IMR-90 (cell line): ENCODE results near the gene HS2ST1. TPM values are rescaled to one million over a fixed set of nuclear protein-coding genes. Genes with fewer than 3 reads are reported as not detected.
A peak's percentile ranks its signal among the peaks of the same experiment; 100 is the strongest.

Source experiments
- ATAC-seq: fragments of 200-7000 bp; cut with Tn5 transposase; 2 replicates; pipeline ENCODE4 v1.9.1; 2020; ENCODE audit warnings: low read depth, mild to moderate bottlenecking, moderate library complexity
- BruUV-seq: library from RNA; stranded (reverse); fragments of 400-500 nt; replicated peaks from 2 replicates; lab custom pipeline; 2021; lab: Mats Ljungman, UMichigan
- CTCF ChIA-PET: fragments of 300-600 bp; formaldehyde crosslinking; extraction: SDS; loops from one replicate; lab custom pipeline; 2021; ENCODE audit warnings: antibody characterized with exemption; lab: Yijun Ruan, JAX
- POLR2A ChIA-PET: fragments of 300-600 bp; sonication (Branson Sonifier 250); formaldehyde crosslinking; loops from one replicate; lab custom pipeline; 2022; ENCODE audit warnings: antibody characterized with exemption; ENCODE audit not compliant: unreplicated experiment; lab: Charles Lee
- DNase-seq: peaks from one replicate; pipeline ENCODE4 v3.0.0; 2013
- H2AFZ ChIP-seq: replicated peaks from 2 replicates; pipeline ENCODE3; 2013; ENCODE audit warnings: low read length, mild to moderate bottlenecking; ENCODE audit not compliant: poor library complexity
- H2AK5ac ChIP-seq: 2 replicates; pipeline ENCODE4 v1.6.1; 2013; ENCODE audit warnings: low read depth, low read length, inconsistent platforms
- H2AK9ac ChIP-seq: replicated peaks from 2 replicates; pipeline ENCODE3; 2013; ENCODE audit warnings: mild to moderate bottlenecking, low read depth, low read length, moderate library complexity; ENCODE audit not compliant: poor library complexity
- H2BK120ac ChIP-seq: 2 replicates; pipeline ENCODE4 v1.6.1; 2013; ENCODE audit warnings: low read depth, low read length, inconsistent platforms
- H2BK15ac ChIP-seq: 3 replicates; pipeline ENCODE4 v1.6.1; 2013; ENCODE audit warnings: low read depth, low read length, inconsistent platforms
- H2BK20ac ChIP-seq: 2 replicates; pipeline ENCODE4 v1.6.1; 2013; ENCODE audit warnings: low read depth, mild to moderate bottlenecking, inconsistent platforms, low read length, moderate library complexity
- H2BK5ac ChIP-seq: 2 replicates; pipeline ENCODE4 v1.6.1; 2013; ENCODE audit warnings: mild to moderate bottlenecking, low read depth, low read length, inconsistent platforms; ENCODE audit not compliant: poor library complexity, severe bottlenecking
- H3K14ac ChIP-seq: replicated peaks from 2 replicates; pipeline ENCODE4 v1.6.1; 2013; ENCODE audit warnings: low read depth, low read length, inconsistent platforms
- H3K18ac ChIP-seq: 2 replicates; pipeline ENCODE4 v1.6.1; 2013; ENCODE audit warnings: low read depth, low read length, control low read depth
- H3K23ac ChIP-seq: 2 replicates; pipeline ENCODE4 v1.6.1; 2013; ENCODE audit warnings: low read depth, low read length, inconsistent platforms
- H3K27ac ChIP-seq: 2 replicates; pipeline ENCODE4 v1.5.1; 2013; ENCODE audit warnings: mild to moderate bottlenecking, control low read depth, low read length; ENCODE audit not compliant: insufficient read depth
- H3K27me3 ChIP-seq: 2 replicates; pipeline ENCODE4 v1.6.1; 2013; ENCODE audit warnings: low read length; ENCODE audit not compliant: control insufficient read depth, insufficient read depth
- H3K36me3 ChIP-seq: 2 replicates; pipeline ENCODE4 v1.6.1; 2013; ENCODE audit warnings: low read length, mixed read lengths; ENCODE audit not compliant: control insufficient read depth, insufficient read depth
- H3K4ac ChIP-seq: 2 replicates; pipeline ENCODE4 v1.6.1; 2013; ENCODE audit warnings: low read depth, low read length, inconsistent platforms
- H3K4me1 ChIP-seq: 2 replicates; pipeline ENCODE4 v1.6.1; 2013; ENCODE audit warnings: low read length, mixed read lengths; ENCODE audit not compliant: control insufficient read depth, insufficient read depth
- H3K4me2 ChIP-seq: 2 replicates; pipeline ENCODE4 v1.6.1; 2013; ENCODE audit warnings: low read depth, mild to moderate bottlenecking, control low read depth, low read length, moderate library complexity
- H3K4me3 ChIP-seq: 2 replicates; pipeline ENCODE4 v1.5.1; 2013; ENCODE audit warnings: low read depth, mild to moderate bottlenecking, control low read depth, low read length, moderate library complexity; ENCODE audit not compliant: insufficient read depth
- H3K56ac ChIP-seq: 2 replicates; pipeline ENCODE4 v1.6.1; 2013; ENCODE audit warnings: low read length, inconsistent platforms; ENCODE audit not compliant: insufficient read depth; ENCODE audit errors: extremely low read depth
- H3K79me1 ChIP-seq, 2 experiments: 2 replicates each; pipeline ENCODE4 v1.6.1; 2013; ENCODE audit warnings: low read length in 2 of 2, inconsistent platforms in 1 of 2, low read depth in 1 of 2
- H3K9ac ChIP-seq: 2 replicates; pipeline ENCODE4 v1.6.1; 2013; ENCODE audit warnings: low read depth, low read length, control low read depth
- H3K9me1 ChIP-seq: 2 replicates; pipeline ENCODE4 v1.6.1; 2013; ENCODE audit warnings: low read length, inconsistent platforms; ENCODE audit not compliant: insufficient read depth
- H3K9me3 ChIP-seq: 2 replicates; pipeline ENCODE4 v1.6.1; 2013; ENCODE audit warnings: low read length; ENCODE audit not compliant: control insufficient read depth, insufficient read depth
- H4K20me1 ChIP-seq: 2 replicates; pipeline ENCODE4 v1.6.1; 2013; ENCODE audit warnings: low read length, inconsistent platforms; ENCODE audit not compliant: insufficient read depth
- H4K5ac ChIP-seq: 2 replicates; pipeline ENCODE4 v1.6.1; 2013; ENCODE audit warnings: mild to moderate bottlenecking, low read depth, low read length, control low read depth
- H4K8ac ChIP-seq, 2 experiments: 2 replicates each; pipeline ENCODE4 v1.6.1; 2013; ENCODE audit warnings: low read depth in 2 of 2, low read length in 2 of 2, control low read depth in 1 of 2, inconsistent platforms in 1 of 2
- H4K91ac ChIP-seq: 2 replicates; pipeline ENCODE4 v1.6.1; 2013; ENCODE audit warnings: low read depth, low read length, inconsistent platforms; ENCODE audit not compliant: insufficient read depth
- BHLHE40 ChIP-seq: fragments of 150-350 bp; IDR thresholded peaks from 2 replicates; pipeline ENCODE4 v1.6.1; 2016; ENCODE audit warnings: mild to moderate bottlenecking, low read depth, low read length
- CTCF ChIP-seq: conservative IDR thresholded peaks from 2 replicates; pipeline ENCODE4 v1.5.1; 2012; ENCODE audit warnings: mild to moderate bottlenecking, low read depth, low read length, improper control_type of control experiment
- ELK1 ChIP-seq: fragments of 150-350 bp; IDR thresholded peaks from 2 replicates; pipeline ENCODE4 v1.6.1; 2016; ENCODE audit warnings: low read depth, mild to moderate bottlenecking, low read length, moderate library complexity, borderline replicate concordance
- MAFK ChIP-seq: IDR thresholded peaks from 2 replicates; pipeline ENCODE4 v1.6.1; 2012; ENCODE audit warnings: low read depth, low read length, improper control_type of control experiment
- MAZ ChIP-seq: IDR thresholded peaks from 2 replicates; pipeline ENCODE4 v1.6.1; 2012; ENCODE audit warnings: low read depth, mild to moderate bottlenecking, low read length, improper control_type of control experiment, moderate library complexity, borderline replicate concordance
- NFE2L2 ChIP-seq: fragments of 150-350 bp; IDR thresholded peaks from 2 replicates; pipeline ENCODE4 v1.6.1; 2016; ENCODE audit warnings: low read depth, mild to moderate bottlenecking, low read length
- POLR2A ChIP-seq: IDR thresholded peaks from 2 replicates; pipeline ENCODE4 v1.6.1; 2012; ENCODE audit warnings: mild to moderate bottlenecking, low read depth, low read length
- RCOR1 ChIP-seq: IDR thresholded peaks from 2 replicates; pipeline ENCODE4 v1.6.1; 2012; ENCODE audit warnings: mild to moderate bottlenecking, low read length, improper control_type of control experiment; ENCODE audit not compliant: insufficient replicate concordance
- SMC3 ChIP-seq: fragments of 150-350 bp; IDR thresholded peaks from 2 replicates; pipeline ENCODE4 v1.6.1; 2016; ENCODE audit warnings: low read depth, mild to moderate bottlenecking, antibody characterized with exemption, low read length, moderate library complexity
- USF2 ChIP-seq: fragments of 150-350 bp; IDR thresholded peaks from 2 replicates; pipeline ENCODE4 v1.6.1; 2017; ENCODE audit warnings: mild to moderate bottlenecking, antibody characterized with exemption, low read length, low read depth
- WGBS, 2 experiments: methylation state at CpG; one replicate each; pipeline versions ENCODE4 v1.1.5 to v1.1.7; 2013; ENCODE audit warnings: missing lambda C conversion rate in 2 of 2; ENCODE audit not compliant: insufficient read length in 1 of 2; ENCODE audit errors: extremely low coverage in 2 of 2; 5-methylcytosine and 5-hydroxymethylcytosine counted together
- dilution Hi-C: fragments of 300-500 bp; cut with HindIII; formaldehyde crosslinking; loops from one replicate; pipeline ENCODE4 v1.14.3; 2018; ENCODE audit warnings: low sequenced_read_pairs; ENCODE audit not compliant: unreplicated experiment
- in situ Hi-C: fragments of 300-500 bp; cut with MboI; formaldehyde crosslinking; loops from 3 replicates; pipeline ENCODE4 v1.14.3; 2019; ENCODE audit warnings: low sequenced_read_pairs, inconsistent platforms, mixed read lengths
- intact Hi-C: fragments of 100-400 bp; cut with micrococcal nuclease; formaldehyde crosslinking; loops from 2 replicates; pipeline ENCODE4 v1.10.0; 2022
- polyA plus RNA-seq, 3 experiments: library from polyadenylated mRNA; depleted of rRNA; stranded (reverse); fragments of >200 nt; gene quantifications; 2 replicates each; pipeline ENCODE4 v1.2.3, GENCODE V29; 2012; ENCODE audit warnings: low replicate concordance in 1 of 3
- total RNA-seq: library from RNA; depleted of rRNA; stranded (reverse); fragments of >200 nt; gene quantifications from 2 replicates; pipeline ENCODE4 v1.2.3, GENCODE V29; 2012

HS2ST1 gene
- total and polyA plus RNA-seq, 2 of the 4 experiments (the other 2 are of a cell fraction): 7.8 to 13.1 TPM

- intact Hi-C loops (no loop called here), dilution Hi-C loops (no loop called here), in situ Hi-C loops (no loop called here)
- no peak overlapping the region for H3K4me2 ChIP-seq
- no peak overlapping the region for H2AK9ac ChIP-seq
- H4K20me1 ChIP-seq: no peaks in the 10 kb centered on the region
- ChIA-PET CTCF (no interaction called here), POLR2A (no interaction called here)
- ATAC-seq: no peak
- no TSS peak for BruUV-seq
- H3K36me3 ChIP-seq: no peaks in the 10 kb centered on the region
- no peaks in the 10 kb centered on the region for H3K9me3 ChIP-seq
- H3K27me3 ChIP-seq: no peaks in the 10 kb centered on the region
- no peak overlapping the region for H2BK15ac ChIP-seq
- H2BK120ac ChIP-seq: no peak overlapping the region
- no peak overlapping the region for H3K4me3 ChIP-seq
- DNase-seq: peak; percentile 28
- H3K14ac ChIP-seq: no peak overlapping the region
- H3K18ac ChIP-seq: no peak overlapping the region
- H2BK5ac ChIP-seq: no peak overlapping the region
- no peak overlapping the region for H3K23ac ChIP-seq
- no peaks in the 10 kb centered on the region for H3K4me1 ChIP-seq
- H3K4ac ChIP-seq: no peak overlapping the region
- H4K91ac ChIP-seq: no peak overlapping the region
- no peak overlapping the region for H4K5ac ChIP-seq
- H3K79me1 ChIP-seq: peaks cover 0 to 4% of the 10 kb centered on the region in 2 experiments; a peak in 1 of 4 replicates
- H3K27ac ChIP-seq: no peak overlapping the region
- no peak overlapping the region for H2BK20ac ChIP-seq
- H2AK5ac ChIP-seq: no peak overlapping the region
- 0 out of 2 replicates have a peak, but pooled peaks cover 2% of the 10 kb centered on the region for H3K9me1 ChIP-seq
- TF ChIP-seq BHLHE40 (no peak), RCOR1 (no peak), CTCF (no peak), MAZ (no peak), POLR2A (no peak), USF2 (no peak), ELK1 (no peak), MAFK (no peak), NFE2L2 (no peak), SMC3 (no peak)
- no peak overlapping the region for H4K8ac ChIP-seq
- H3K9ac ChIP-seq: no peak overlapping the region
- no peak overlapping the region for H3K56ac ChIP-seq
- no peak overlapping the region for H2AFZ ChIP-seq
- WGBS, 2 experiments: no CpG with 5 or more reads among the region's 1 CpG
Measured at GRCh38 chr1:87053446-87053845, 139.0 kb downstream of the HS2ST1 start.
